ENCODE measurements around the gene PRMT1. TPM values are rescaled to one million over a fixed set of nuclear protein-coding genes. Genes with fewer than 3 reads are reported as not detected.

The PRMT1 gene
- total and polyA plus RNA-seq, 9 of the 15 experiments (the other 6 are each of a cell fraction or from before 2014, with no cell fraction given): 13.3 to 464 (median 326) TPM

DNA sequence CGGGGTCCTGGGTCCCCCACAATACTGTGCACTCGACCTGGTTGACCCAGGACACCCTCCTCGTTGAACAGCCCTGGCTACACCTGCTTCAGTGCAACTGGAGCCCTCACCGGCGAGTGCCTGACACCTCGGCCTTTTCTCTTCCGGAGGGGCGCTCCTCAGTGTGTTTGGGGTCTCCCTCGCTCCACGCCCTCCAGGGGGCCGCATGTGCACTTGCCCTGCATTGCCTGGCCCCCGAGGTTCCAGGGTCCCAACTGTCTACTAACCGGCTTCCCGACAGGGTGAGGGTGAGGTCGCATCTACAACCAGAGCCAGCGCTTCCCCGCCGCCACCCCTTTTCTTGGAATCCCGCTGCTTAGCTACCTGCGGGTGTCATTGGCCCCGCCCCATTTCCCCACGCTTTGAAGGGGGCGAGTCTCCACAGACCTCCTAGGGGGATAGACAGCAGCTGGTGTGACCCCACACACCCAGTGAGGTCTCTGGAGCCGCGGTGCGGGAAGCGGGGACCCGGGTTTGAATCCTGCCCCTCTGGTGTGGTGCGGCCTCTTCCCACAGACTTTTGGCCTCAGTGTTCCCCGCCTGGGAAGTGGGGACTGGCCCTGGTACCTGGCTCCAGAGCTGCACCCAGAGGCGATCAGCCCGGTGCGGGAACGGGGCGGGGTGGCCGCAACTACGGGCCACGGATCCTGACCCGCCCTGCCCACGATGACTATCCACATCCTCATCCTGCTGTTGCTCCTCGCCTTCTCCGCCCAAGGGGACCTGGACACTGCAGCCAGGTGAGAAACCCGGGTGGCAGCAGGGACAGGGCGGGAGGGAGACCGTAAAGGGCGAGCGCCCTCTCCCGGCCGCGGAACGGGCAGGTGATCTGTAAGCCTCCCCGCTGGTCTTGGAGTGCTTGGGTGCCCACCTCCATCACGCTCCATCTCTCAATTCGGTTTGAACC lies 12.3 kb downstream of the PRMT1 start, which contains the start of gene ADM5 (continued):
- TF ChIP-seq, protein P1, sequence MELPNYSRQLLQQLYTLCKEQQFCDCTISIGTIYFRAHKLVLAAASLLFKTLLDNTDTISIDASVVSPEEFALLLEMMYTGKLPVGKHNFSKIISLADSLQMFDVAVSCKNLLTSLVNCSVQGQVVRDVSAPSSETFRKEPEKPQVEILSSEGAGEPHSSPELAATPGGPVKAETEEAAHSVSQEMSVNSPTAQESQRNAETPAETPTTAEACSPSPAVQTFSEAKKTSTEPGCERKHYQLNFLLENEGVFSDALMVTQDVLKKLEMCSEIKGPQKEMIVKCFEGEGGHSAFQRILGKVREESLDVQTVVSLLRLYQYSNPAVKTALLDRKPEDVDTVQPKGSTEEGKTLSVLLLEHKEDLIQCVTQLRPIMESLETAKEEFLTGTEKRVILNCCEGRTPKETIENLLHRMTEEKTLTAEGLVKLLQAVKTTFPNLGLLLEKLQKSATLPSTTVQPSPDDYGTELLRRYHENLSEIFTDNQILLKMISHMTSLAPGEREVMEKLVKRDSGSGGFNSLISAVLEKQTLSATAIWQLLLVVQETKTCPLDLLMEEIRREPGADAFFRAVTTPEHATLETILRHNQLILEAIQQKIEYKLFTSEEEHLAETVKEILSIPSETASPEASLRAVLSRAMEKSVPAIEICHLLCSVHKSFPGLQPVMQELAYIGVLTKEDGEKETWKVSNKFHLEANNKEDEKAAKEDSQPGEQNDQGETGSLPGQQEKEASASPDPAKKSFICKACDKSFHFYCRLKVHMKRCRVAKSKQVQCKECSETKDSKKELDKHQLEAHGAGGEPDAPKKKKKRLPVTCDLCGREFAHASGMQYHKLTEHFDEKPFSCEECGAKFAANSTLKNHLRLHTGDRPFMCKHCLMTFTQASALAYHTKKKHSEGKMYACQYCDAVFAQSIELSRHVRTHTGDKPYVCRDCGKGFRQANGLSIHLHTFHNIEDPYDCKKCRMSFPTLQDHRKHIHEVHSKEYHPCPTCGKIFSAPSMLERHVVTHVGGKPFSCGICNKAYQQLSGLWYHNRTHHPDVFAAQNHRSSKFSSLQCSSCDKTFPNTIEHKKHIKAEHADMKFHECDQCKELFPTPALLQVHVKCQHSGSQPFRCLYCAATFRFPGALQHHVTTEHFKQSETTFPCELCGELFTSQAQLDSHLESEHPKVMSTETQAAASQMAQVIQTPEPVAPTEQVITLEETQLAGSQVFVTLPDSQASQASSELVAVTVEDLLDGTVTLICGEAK (IDR thresholded peaks at IDR 0.05): no peak
- TF ChIP-seq, protein P1 (CRISPR knock-in tag; IDR thresholded peaks at IDR 0.05): no peak
